HepG2 (cell line): ENCODE data around the gene ZNF275.

Experiments used
- REST ChIP-seq, 2 experiments: IDR thresholded peaks; 2 replicates each; pipeline ENCODE4 v1.6.1; 2011 to 2012; ENCODE audit warnings: low read length in 2 of 2, borderline replicate concordance in 1 of 2, low read depth in 1 of 2, mild to moderate bottlenecking in 1 of 2, moderate library complexity in 1 of 2
- ZNF543 ChIP-seq: sonication (generic); formaldehyde crosslinking; IDR thresholded peaks from 2 replicates; pipeline ENCODE4 v1.4.0; 2020; ENCODE audit warnings: mild to moderate bottlenecking, missing genetic modification reagents

GRCh38 chrX:153387345-153387744 is 53.4 kb downstream of the ZNF275 start:
- no peak for TF ChIP-seq ZNF543
- no peak for TF ChIP-seq REST (IDR thresholded peaks at IDR 0.05; ENCODE audit: borderline replicate concordance in 1 of 2, low read depth in 1 of 2, low read length in 2 of 2)
